Heart left ventricle (tissue), 16 donors: ENCODE data around the gene IL17D. TPM values are rescaled to one million over a fixed set of nuclear protein-coding genes. Genes with fewer than 3 reads are reported as not detected.

Source experiments
- ATAC-seq, 4 donors: fragments of 200-7000 bp; cut with Tn5 transposase; one replicate each; pipeline ENCODE4 v1.9.1; 2020 to 2022; ENCODE audit warnings: moderate library complexity in 4 of 4, mild to moderate bottlenecking in 3 of 4, moderate number of reproducible peaks in 1 of 4
- DNase-seq, 5 donors: peaks; one replicate each; pipeline ENCODE4 v3.0.0-alpha.2; 2020
- H3K27ac ChIP-seq, 12 donors: fragments of 200-600 bp; sonication (generic) in 4 of 12; one replicate each; pipeline versions ENCODE4 v1.5.0 to v1.8.0; 2016 to 2022; ENCODE audit warnings: mild to moderate bottlenecking in 2 of 12
- H3K27me3 ChIP-seq, 9 donors: fragments of 200-600 bp; sonication (generic) in 2 of 9; one replicate each; pipeline versions ENCODE4 v1.5.1 to v1.8.0; 2016 to 2022; ENCODE audit warnings: mild to moderate bottlenecking in 3 of 9
- H3K36me3 ChIP-seq, 9 donors: fragments of 200-600 bp; sonication (generic) in 2 of 9; one replicate each; pipeline versions ENCODE4 v1.5.0 to v1.8.0; 2018 to 2022; ENCODE audit warnings: mild to moderate bottlenecking in 2 of 9
- H3K4me1 ChIP-seq, 12 donors: fragments of 200-600 bp; sonication (generic) in 4 of 12; one replicate each; pipeline versions ENCODE4 v1.5.0 to v1.8.0; 2016 to 2022; ENCODE audit warnings: mild to moderate bottlenecking in 3 of 12
- H3K4me3 ChIP-seq, 12 donors: fragments of 200-600 bp; sonication (generic) in 4 of 12; one replicate each; pipeline versions ENCODE4 v1.5.0 to v1.8.0; 2017 to 2022; ENCODE audit warnings: mild to moderate bottlenecking in 9 of 12, moderate library complexity in 4 of 12
- H3K9me3 ChIP-seq, 12 donors: fragments of 200-600 bp; sonication (generic) in 4 of 12; one replicate each; pipeline versions ENCODE4 v1.5.0 to v1.8.0; 2016 to 2022; ENCODE audit warnings: mild to moderate bottlenecking in 1 of 12
- POLR2A ChIP-seq, 2 donors: fragments of 450-650 bp; IDR thresholded peaks; one replicate each; pipeline ENCODE4 v1.6.1; 2017; ENCODE audit warnings: antibody characterized with exemption in 2 of 2, mild to moderate bottlenecking in 2 of 2, moderate library complexity in 2 of 2
- WGBS, 4 donors: extraction: QIAGEN DNeasy Blood & Tissue Kit in 2 of 4; methylation state at CpG; one replicate each; pipeline versions ENCODE4 v1.1.5 to v1.1.7; 2013 to 2018; 5-methylcytosine and 5-hydroxymethylcytosine counted together
- intact Hi-C, 10 donors: fragments of 100-400 bp; cut with DNase I; formaldehyde crosslinking; loops; one replicate each; pipeline versions ENCODE4 v1.11.1 to v1.14.2; 2022
- polyA plus RNA-seq, 2 donors: library from polyadenylated mRNA; stranded (reverse); fragments of 200-250 nt; gene quantifications; one replicate each; pipeline ENCODE4 v1.2.3, GENCODE V29; 2013
- total RNA-seq, 9 donors: library from RNA; depleted of rRNA in 2 of 9; stranded (reverse); fragments of >200 nt in 2 of 9; fragmentation: NEBNext Ultra II Directional in 3 of 9; extraction: Animal tissue kit (Norgen Biotek cat#: 25700) in 3 of 9; gene quantifications; one replicate each; pipeline versions ENCODE4 v1.1.0 to v1.2.4, GENCODE V29; 2016 to 2023
- TF ChIP-seq, protein P1 (sequence below), 12 donors: fragments of 200-600 bp; sonication (generic) in 4 of 12; IDR thresholded peaks; one replicate each; pipeline versions ENCODE4 v1.5.0 to v1.8.0; 2018 to 2022; ENCODE audit warnings: antibody characterized with exemption in 12 of 12, mild to moderate bottlenecking in 5 of 12
- donor health status: ischemic (EF 13 %, LVEDD 7.1; RV severe dilation, severe dysfunction).
- donor health status: healthy with polysubstance abuse.
- donor health status: DM: no; HTN: yes; CAD: no.
- donor health status: DM: no; HTN: no; CAD: no.
- donor health status: ischemic (EF 25% LVEDD 6.9; RV normal size, moderate dysfunction).
- donor health status: ischemic (EF 25% LVEDD 5.7; RV mildly dilated, moderate dysfunction).
- donor health status: healthy.
- donor health status: DM: yes; HTN: yes; CAD: no.
- donor health status: ischemic (EF 35%, LVEDD 5.7; RV mildly dilated, moderate dysfunction).
- donor health status: nonischemic (EF 11% LVEDD 7.7; RV severe dilation, severe dysfunction).
- donor health status: DM: yes; HTN: yes; CAD: no.
- donor health status: PGD.
- donor health status: ischemic (EF 29% LVEDD 5.4; RV normal size, mild dysfunction).
- donor health status: nonischemic (EF 23%, LVEDD 6.1; RV moderate dilation, normal function).

Gene IL17D
- total and polyA plus RNA-seq, 11 donors = 0.30 to 1.6 (median 0.76) TPM

GRCh38 chr13:20749377-20749776 lies 45.9 kb downstream of the IL17D start:
- 94 to 97% (median 97%) methylated on average over 1 of the region's 1 CpG for WGBS, 4 donors
- Histone ChIP-seq H3K4me3 (no peak overlapping the region), H3K4me1 (no peaks in the 10 kb centered on the region), H3K36me3 (peaks cover 0 to 8% (median 0%) of the 10 kb centered on the region in 9 donors), H3K9me3 (peaks cover 0 to 44% (median 17%) of the 10 kb centered on the region in 12 donors), H3K27ac (no peak overlapping the region), H3K27me3 (no peaks in the 10 kb centered on the region)
- intact Hi-C loops = no loop called here
- no peak for TF ChIP-seq POLR2A (IDR thresholded peaks at IDR 0.05)
- TF ChIP-seq, protein P1, sequence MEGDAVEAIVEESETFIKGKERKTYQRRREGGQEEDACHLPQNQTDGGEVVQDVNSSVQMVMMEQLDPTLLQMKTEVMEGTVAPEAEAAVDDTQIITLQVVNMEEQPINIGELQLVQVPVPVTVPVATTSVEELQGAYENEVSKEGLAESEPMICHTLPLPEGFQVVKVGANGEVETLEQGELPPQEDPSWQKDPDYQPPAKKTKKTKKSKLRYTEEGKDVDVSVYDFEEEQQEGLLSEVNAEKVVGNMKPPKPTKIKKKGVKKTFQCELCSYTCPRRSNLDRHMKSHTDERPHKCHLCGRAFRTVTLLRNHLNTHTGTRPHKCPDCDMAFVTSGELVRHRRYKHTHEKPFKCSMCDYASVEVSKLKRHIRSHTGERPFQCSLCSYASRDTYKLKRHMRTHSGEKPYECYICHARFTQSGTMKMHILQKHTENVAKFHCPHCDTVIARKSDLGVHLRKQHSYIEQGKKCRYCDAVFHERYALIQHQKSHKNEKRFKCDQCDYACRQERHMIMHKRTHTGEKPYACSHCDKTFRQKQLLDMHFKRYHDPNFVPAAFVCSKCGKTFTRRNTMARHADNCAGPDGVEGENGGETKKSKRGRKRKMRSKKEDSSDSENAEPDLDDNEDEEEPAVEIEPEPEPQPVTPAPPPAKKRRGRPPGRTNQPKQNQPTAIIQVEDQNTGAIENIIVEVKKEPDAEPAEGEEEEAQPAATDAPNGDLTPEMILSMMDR (IDR thresholded peaks at IDR 0.05) = no peak
- ATAC-seq (no peak), DNase-seq (no peak)

GRCh38 chr13:20754009-20754408 lies 50.5 kb downstream of the IL17D start:
- H3K4me3 ChIP-seq = no peak overlapping the region
- peaks cover 0 to 28% (median 2%) of the 10 kb centered on the region in 9 donors for H3K36me3 ChIP-seq
- TF ChIP-seq, protein P1 (IDR thresholded peaks at IDR 0.05) = no peak
- intact Hi-C loops = no loop called here
- H3K27ac ChIP-seq = no peak overlapping the region
- no peaks in the 10 kb centered on the region for H3K27me3 ChIP-seq
- no peaks in the 10 kb centered on the region for H3K4me1 ChIP-seq
- ATAC-seq = no peak
- DNase-seq = no peak
- H3K9me3 ChIP-seq = peaks cover 0 to 47% (median 17%) of the 10 kb centered on the region in 12 donors

DNA sequence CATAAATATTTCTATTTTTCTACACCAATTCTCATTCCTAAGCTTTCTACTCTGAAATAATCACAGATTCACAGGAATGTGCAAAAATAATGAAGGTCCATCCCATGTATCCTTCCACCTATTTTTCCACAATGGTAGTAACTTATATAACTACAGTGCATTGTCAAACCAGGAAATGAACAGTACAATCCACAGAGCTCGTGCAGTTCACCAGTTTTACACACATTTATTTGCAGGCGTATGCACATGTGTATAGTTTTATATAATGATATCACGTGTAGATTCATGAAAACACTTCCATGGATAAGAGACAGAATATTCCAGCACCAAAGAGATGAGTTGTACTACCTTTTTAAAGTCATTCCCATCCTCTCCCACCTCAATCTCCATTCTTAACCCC lies 57.4 kb downstream of the IL17D start:
- no peak for ATAC-seq
- H3K36me3 ChIP-seq = peaks cover 0 to 12% (median 2%) of the 10 kb centered on the region in 9 donors

DNA sequence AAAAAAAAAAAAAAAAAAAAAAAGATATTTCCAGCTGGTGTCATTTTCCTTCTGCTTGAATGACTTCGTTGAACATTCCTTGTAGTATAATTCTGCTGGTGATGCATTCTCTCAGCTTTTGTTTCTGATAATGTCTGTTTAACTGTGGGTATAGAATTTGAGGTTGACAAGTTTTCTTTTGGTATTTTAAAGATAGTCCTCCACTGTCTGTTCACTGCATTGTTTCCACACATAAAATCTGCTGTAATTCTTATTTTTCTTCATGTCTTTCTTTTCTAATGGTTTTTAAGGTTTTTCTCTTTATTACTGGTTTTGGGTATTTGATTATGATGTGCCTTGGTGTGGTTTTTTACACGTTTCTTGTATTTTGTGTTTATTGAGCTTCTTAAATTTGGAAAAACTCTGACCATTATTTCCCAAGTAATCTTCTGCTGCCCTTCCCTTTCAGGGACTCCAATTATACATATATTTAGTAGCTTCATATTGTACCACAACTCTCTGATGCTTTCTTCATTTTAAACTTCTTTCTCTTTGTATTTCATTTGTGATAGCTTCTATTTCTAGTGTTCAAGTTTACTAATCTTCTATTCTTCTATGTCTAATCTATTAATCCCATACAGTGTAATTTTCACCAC lies 63.9 kb downstream of the IL17D start:
- DNase-seq (no peak), ATAC-seq (no peak)
- intact Hi-C loops = no loop called here
- Histone ChIP-seq H3K27me3 (no peaks in the 10 kb centered on the region), H3K4me3 (no peak overlapping the region), H3K9me3 (peaks cover 0 to 38% (median 9%) of the 10 kb centered on the region in 12 donors), H3K4me1 (peaks cover 0 to 4% (median 2%) of the 10 kb centered on the region in 12 donors), H3K27ac (no peak overlapping the region), H3K36me3 (peaks cover 0 to 23% (median 2%) of the 10 kb centered on the region in 9 donors)
- no peak for TF ChIP-seq POLR2A (IDR thresholded peaks at IDR 0.05)
- TF ChIP-seq, protein P1 (IDR thresholded peaks at IDR 0.05) = no peak
- 93 to 98% (median 95%) methylated on average over 2 of the region's 2 CpGs for WGBS, 4 donors

More for the DNA sequence above, 57.4 kb downstream of the IL17D start:
- Histone ChIP-seq H3K27ac (no peak overlapping the region), H3K27me3 (no peaks in the 10 kb centered on the region), H3K4me1 (no peaks in the 10 kb centered on the region), H3K9me3 (peaks cover 0 to 17% (median 0%) of the 10 kb centered on the region in 12 donors), H3K4me3 (no peak overlapping the region)
- no peak for TF ChIP-seq POLR2A (IDR thresholded peaks at IDR 0.05)
- TF ChIP-seq, protein P1 (IDR thresholded peaks at IDR 0.05) = no peak
- intact Hi-C loops = loop anchor here in 1 of 10 donors (5.0 kb wide), 1 partner anchor 39 kb away; no protein-coding TSS in a partner anchor
- WGBS, 4 donors = 79 to 89% (median 83%) methylated on average over 3 of the region's 3 CpGs
- DNase-seq = no peak
